Fibroblast of lung (primary cell): ENCODE measurements around the gene RYR2.

Experiments
- CTCF ChIP-seq, 2 donors: IDR thresholded peaks in 1 of 2; conservative IDR thresholded peaks in 1 of 2; 1 replicate in 1 of 2; 2 replicates in 1 of 2; pipeline ENCODE4 v1.5.1; 2011 to 2012; ENCODE audit warnings: low read length in 2 of 2, control low read depth in 1 of 2, inconsistent platforms in 1 of 2, low read depth in 1 of 2, mild to moderate bottlenecking in 1 of 2
- EZH2 ChIP-seq: IDR thresholded peaks from 2 replicates; pipeline ENCODE4 v1.5.1; 2012; ENCODE audit warnings: low read length, control low read depth, mild to moderate bottlenecking; ENCODE audit errors: missing control alignments

GRCh38 chr1:237138551-237138950 is 96.6 kb downstream of the RYR2 start:
- no peak for TF ChIP-seq CTCF (conservative IDR thresholded peaks at IDR 0.05 in 1 of 2, IDR thresholded peaks at IDR 0.05 in 1 of 2; ENCODE audit: low read depth in 1 of 2, low read length in 2 of 2)
- TF ChIP-seq EZH2 = no peak
